Rectal smooth muscle tissue (tissue), 1 donor: ENCODE data around the gene CWC27.

ENCODE experiments used
- H3K27ac ChIP-seq: one replicate; pipeline ENCODE4 v1.7.0; 2013; ENCODE audit warnings: low read depth, low read length, inconsistent platforms
- H3K27me3 ChIP-seq: one replicate; pipeline ENCODE4 v1.7.0; 2013; ENCODE audit warnings: low read length; ENCODE audit not compliant: control insufficient read depth, insufficient read depth
- H3K36me3 ChIP-seq: one replicate; pipeline ENCODE4 v1.7.0; 2013; ENCODE audit warnings: low read length; ENCODE audit not compliant: control insufficient read depth, insufficient read depth
- H3K4me1 ChIP-seq: one replicate; pipeline ENCODE4 v1.7.0; 2013; ENCODE audit warnings: low read length; ENCODE audit not compliant: control insufficient read depth, insufficient read depth
- H3K4me3 ChIP-seq: one replicate; pipeline ENCODE4 v1.7.0; 2013; ENCODE audit warnings: low read length
- H3K9ac ChIP-seq: one replicate; pipeline ENCODE4 v1.7.0; 2013; ENCODE audit warnings: low read length

CWC27 gene

GRCh38 chr5:64765804-64766504 lies 2.8 kb upstream of the CWC27 start:
- no peak overlapping the region for H3K4me3 ChIP-seq
- no peak overlapping the region for H3K27ac ChIP-seq
- no peaks in the 10 kb centered on the region for H3K36me3 ChIP-seq
- no peak overlapping the region for H3K9ac ChIP-seq
- peaks cover 21% of the 10 kb centered on the region for H3K4me1 ChIP-seq
- H3K27me3 ChIP-seq = no peaks in the 10 kb centered on the region

GRCh38 chr5:64766941-64767340 lies 1.8 kb upstream of the CWC27 start:
- Histone ChIP-seq H3K4me1 (peaks cover 21% of the 10 kb centered on the region), H3K9ac (no peak overlapping the region), H3K36me3 (no peaks in the 10 kb centered on the region), H3K27ac (no peak overlapping the region), H3K27me3 (no peaks in the 10 kb centered on the region), H3K4me3 (peak overlapping the region; percentile 21)

- Histone ChIP-seq H3K27me3 (no peaks in the 10 kb centered on the region), H3K4me3 (peak overlapping the region; percentile 95), H3K36me3 (no peaks in the 10 kb centered on the region), H3K4me1 (peaks cover 21% of the 10 kb centered on the region), H3K9ac (peak overlapping the region; percentile 82), H3K27ac (peak overlapping the region; percentile 83)
Measured at GRCh38 chr5:64767959-64768357, 772 bp upstream of the CWC27 start.

GRCh38 chr5:64769855-64770254 lies 1.1 kb downstream of the CWC27 start:
- H3K27me3 ChIP-seq = no peaks in the 10 kb centered on the region
- H3K9ac ChIP-seq = no peak overlapping the region
- H3K4me1 ChIP-seq = peaks cover 21% of the 10 kb centered on the region

GRCh38 chr5:64771736-64772135 lies 3.0 kb downstream of the CWC27 start:
- no peaks in the 10 kb centered on the region for H3K36me3 ChIP-seq
- no peak overlapping the region for H3K9ac ChIP-seq
- no peak overlapping the region for H3K4me3 ChIP-seq
- H3K27me3 ChIP-seq = no peaks in the 10 kb centered on the region
- peaks cover 15% of the 10 kb centered on the region for H3K4me1 ChIP-seq
- H3K27ac ChIP-seq = no peak overlapping the region

More at GRCh38 chr5:64769855-64770254, 1.1 kb downstream of the CWC27 start:
- peak overlapping the region; percentile 95 for H3K4me3 ChIP-seq
- H3K27ac ChIP-seq = no peak overlapping the region
- no peaks in the 10 kb centered on the region for H3K36me3 ChIP-seq

- Histone ChIP-seq H3K27me3 (no peaks in the 10 kb centered on the region), H3K9ac (no peak overlapping the region), H3K36me3 (no peaks in the 10 kb centered on the region), H3K27ac (no peak overlapping the region), H3K4me3 (no peak overlapping the region), H3K4me1 (peaks cover 8% of the 10 kb centered on the region)
Measured at GRCh38 chr5:64773533-64773932, 4.8 kb downstream of the CWC27 start.

- no peak overlapping the region for H3K9ac ChIP-seq
- H3K27me3 ChIP-seq = no peaks in the 10 kb centered on the region
- peaks cover 1% of the 10 kb centered on the region for H3K4me1 ChIP-seq
- H3K36me3 ChIP-seq = no peaks in the 10 kb centered on the region
- H3K4me3 ChIP-seq = no peak overlapping the region
- no peak overlapping the region for H3K27ac ChIP-seq
Measured at GRCh38 chr5:64775291-64775690, 6.6 kb downstream of the CWC27 start.

- Histone ChIP-seq H3K9ac (no peak overlapping the region), H3K4me3 (no peak overlapping the region), H3K27me3 (no peaks in the 10 kb centered on the region), H3K27ac (no peak overlapping the region), H3K36me3 (no peaks in the 10 kb centered on the region), H3K4me1 (no peaks in the 10 kb centered on the region)
Measured at GRCh38 chr5:64784451-64785025, 15.8 kb downstream of the CWC27 start.

- Histone ChIP-seq H3K27me3 (no peaks in the 10 kb centered on the region), H3K27ac (no peak overlapping the region), H3K4me3 (no peak overlapping the region), H3K9ac (no peak overlapping the region), H3K36me3 (no peaks in the 10 kb centered on the region), H3K4me1 (no peaks in the 10 kb centered on the region)
Measured at GRCh38 chr5:64786372-64786771, 17.6 kb downstream of the CWC27 start.

GRCh38 chr5:64788156-64788555 lies 19.4 kb downstream of the CWC27 start:
- H3K27ac ChIP-seq = no peak overlapping the region
- no peaks in the 10 kb centered on the region for H3K4me1 ChIP-seq
- no peak overlapping the region for H3K4me3 ChIP-seq
- no peaks in the 10 kb centered on the region for H3K27me3 ChIP-seq
- H3K9ac ChIP-seq = no peak overlapping the region
- no peaks in the 10 kb centered on the region for H3K36me3 ChIP-seq

GRCh38 chr5:64789457-64789856 lies 20.7 kb downstream of the CWC27 start:
- Histone ChIP-seq H3K9ac (no peak overlapping the region), H3K36me3 (no peaks in the 10 kb centered on the region), H3K27ac (no peak overlapping the region)

GRCh38 chr5:64790210-64790609 lies 21.5 kb downstream of the CWC27 start:
- Histone ChIP-seq H3K9ac (no peak overlapping the region), H3K27me3 (no peaks in the 10 kb centered on the region)

More at GRCh38 chr5:64789457-64789856, 20.7 kb downstream of the CWC27 start:
- H3K4me3 ChIP-seq = no peak overlapping the region
- no peaks in the 10 kb centered on the region for H3K27me3 ChIP-seq
- no peaks in the 10 kb centered on the region for H3K4me1 ChIP-seq

GRCh38 chr5:64792469-64792868 lies 23.7 kb downstream of the CWC27 start:
- Histone ChIP-seq H3K9ac (no peak overlapping the region), H3K4me3 (no peak overlapping the region), H3K27ac (no peak overlapping the region), H3K27me3 (no peaks in the 10 kb centered on the region), H3K36me3 (no peaks in the 10 kb centered on the region), H3K4me1 (no peaks in the 10 kb centered on the region)

More at GRCh38 chr5:64790210-64790609, 21.5 kb downstream of the CWC27 start:
- Histone ChIP-seq H3K27ac (no peak overlapping the region), H3K4me1 (no peaks in the 10 kb centered on the region), H3K4me3 (no peak overlapping the region), H3K36me3 (no peaks in the 10 kb centered on the region)
